HCT116 (cell line): ENCODE data around the gene FXYD2. TPM values are rescaled to one million over a fixed set of nuclear protein-coding genes. Genes with fewer than 3 reads are reported as not detected.

Experiments used
- ATAC-seq: fragments of 200-7000 bp; cut with Tn5 transposase; 2 replicates; pipeline ENCODE4 v1.9.1; 2020; ENCODE audit warnings: mild to moderate bottlenecking, moderate library complexity
- BruUV-seq: library from RNA; stranded (reverse); fragments of 400-500 nt; replicated peaks from 2 replicates; lab custom pipeline; 2021; lab: Mats Ljungman, UMichigan
- CTCF ChIA-PET: fragments of 300-600 bp; sonication (Branson Sonifier 250); formaldehyde crosslinking; loops from one replicate; lab custom pipeline; 2021; ENCODE audit warnings: antibody characterized with exemption; lab: Charles Lee
- POLR2A ChIA-PET: fragments of 300-600, 350-600 bp; sonication (Branson Sonifier 250); formaldehyde crosslinking; loops from one replicate; lab custom pipeline; 2021; ENCODE audit warnings: antibody characterized with exemption; lab: Charles Lee
- RAD21 ChIA-PET, 2 experiments: fragments of 300-600 bp; sonication (Branson Sonifier 250); formaldehyde crosslinking; loops; one replicate each; lab custom pipeline; 2023; ENCODE audit warnings: low total read pairs in 2 of 2; ENCODE audit not compliant: uncharacterized antibody in 2 of 2, unreplicated experiment in 2 of 2, low non-redundant PET in 1 of 2; lab: Charles Lee
- DNase-seq: peaks from one replicate; pipeline ENCODE4 v3.0.0-alpha.2; 2010; ENCODE audit warnings: low read depth, low spot score
- H2AFZ ChIP-seq: fragments of 200-600 bp; shearing (Covaris generic), sonication (generic); 2 replicates; pipeline ENCODE4 v1.6.1; 2017; ENCODE audit warnings: low read depth, mixed run types, mixed read lengths, antibody characterized with exemption, low read length; ENCODE audit not compliant: poor library complexity, severe bottlenecking
- H3K27ac ChIP-seq: 2 replicates; pipeline ENCODE4 v1.5.1; 2012; ENCODE audit warnings: low read depth, low read length
- H3K27me3 ChIP-seq: fragments of 200-600 bp; sonication (generic); 2 replicates; pipeline ENCODE4 v1.6.1; 2016; ENCODE audit warnings: mixed run types, low read length, mixed read lengths; ENCODE audit not compliant: insufficient read depth
- H3K36me3 ChIP-seq, 2 experiments: fragments of 200-500 bp in 1 of 2; fragments of 200-600 bp in 1 of 2; sonication (Bioruptor generic) in 1 of 2; sonication (generic) in 1 of 2; 2 replicates each; pipeline versions ENCODE4 v1.5.1 to v1.6.1; 2014 to 2016; ENCODE audit warnings: low read length in 2 of 2, inconsistent platforms in 1 of 2, mixed read lengths in 1 of 2, mixed run types in 1 of 2; ENCODE audit not compliant: insufficient read depth in 2 of 2, control insufficient read depth in 1 of 2
- H3K4me1 ChIP-seq, 2 experiments: fragments of 200-600 bp in 1 of 2; sonication (generic) in 1 of 2; 2 replicates each; pipeline versions ENCODE4 v1.5.1 to v1.6.1; 2012 to 2017; ENCODE audit warnings: low read length in 2 of 2, inconsistent platforms in 1 of 2, mild to moderate bottlenecking in 1 of 2, mixed read lengths in 1 of 2, mixed run types in 1 of 2, moderate library complexity in 1 of 2; ENCODE audit not compliant: insufficient read depth in 2 of 2, control insufficient read depth in 1 of 2
- H3K4me2 ChIP-seq: fragments of 200-600 bp; sonication (generic); 2 replicates; pipeline ENCODE4 v1.6.1; 2017; ENCODE audit warnings: mixed run types, low read length, mixed read lengths
- H3K4me3 ChIP-seq, 2 experiments: fragments of 200-600 bp in 1 of 2; sonication (generic) in 1 of 2; replicated peaks in 1 of 2; 2 replicates each; pipeline ENCODE4 v1.5.1; 2011 to 2016; ENCODE audit warnings: low read length in 2 of 2, control low read depth in 1 of 2, low read depth in 1 of 2, mild to moderate bottlenecking in 1 of 2, mixed read lengths in 1 of 2, mixed run types in 1 of 2
- H3K79me2 ChIP-seq: fragments of 200-600 bp; sonication (generic); 2 replicates; pipeline ENCODE4 v1.6.1; 2017; ENCODE audit warnings: mild to moderate bottlenecking, mixed run types, low read length, moderate library complexity, mixed read lengths; ENCODE audit not compliant: insufficient read depth
- H3K9ac ChIP-seq: fragments of 200-600 bp; sonication (generic); 2 replicates; pipeline ENCODE4 v1.6.1; 2016; ENCODE audit warnings: low read length, mixed read lengths
- H3K9me2 ChIP-seq: fragments of 200-600 bp; sonication (generic), shearing (Covaris generic); 2 replicates; pipeline ENCODE4 v1.6.1; 2017; ENCODE audit warnings: mixed run types, mild to moderate bottlenecking, moderate library complexity; ENCODE audit not compliant: insufficient read depth
- H3K9me3 ChIP-seq, 2 experiments: fragments of 200-500 bp in 1 of 2; fragments of 200-600 bp in 1 of 2; sonication (Bioruptor generic) in 1 of 2; sonication (generic) in 1 of 2; 2 replicates each; pipeline ENCODE4 v1.6.1; 2014 to 2017; ENCODE audit warnings: low read length in 2 of 2, mixed read lengths in 2 of 2, inconsistent platforms in 1 of 2, low read depth in 1 of 2, mild to moderate bottlenecking in 1 of 2, mixed run types in 1 of 2, moderate library complexity in 1 of 2; ENCODE audit not compliant: control insufficient read depth in 1 of 2, insufficient read depth in 1 of 2
- H4K20me1 ChIP-seq: fragments of 200-600 bp; sonication (generic), shearing (Covaris generic); 2 replicates; pipeline ENCODE4 v1.6.1; 2017; ENCODE audit warnings: mixed run types, mild to moderate bottlenecking, moderate library complexity; ENCODE audit not compliant: insufficient read depth
- CBX3 ChIP-seq: IDR thresholded peaks from 2 replicates; pipeline ENCODE4 v1.6.1; 2012; ENCODE audit warnings: low read depth
- POLR2AphosphoS5 ChIP-seq: IDR thresholded peaks from 2 replicates; pipeline ENCODE4 v1.6.1; 2011; ENCODE audit warnings: mild to moderate bottlenecking, low read depth, low read length, moderate library complexity
- REST ChIP-seq: IDR thresholded peaks from 2 replicates; pipeline ENCODE4 v1.6.1; 2012; ENCODE audit warnings: low read depth
- SIN3A ChIP-seq: IDR thresholded peaks from 2 replicates; pipeline ENCODE4 v1.6.1; 2012; ENCODE audit warnings: low read depth
- SRF ChIP-seq: IDR thresholded peaks from 2 replicates; pipeline ENCODE4 v1.6.1; 2012; ENCODE audit warnings: low read depth
- intact Hi-C: fragments of 100-400 bp; cut with micrococcal nuclease; formaldehyde crosslinking; loops from 2 replicates; pipeline ENCODE4 v1.10.0; 2022
- total RNA-seq: library from RNA; stranded (reverse); gene quantifications from one replicate; pipeline ENCODE4 v1.2.1, GENCODE V29; 2021; ENCODE audit not compliant: unreplicated experiment

FXYD2 gene
- total RNA-seq, 1 experiment from 2014 or later = 0.52 TPM

DNA sequence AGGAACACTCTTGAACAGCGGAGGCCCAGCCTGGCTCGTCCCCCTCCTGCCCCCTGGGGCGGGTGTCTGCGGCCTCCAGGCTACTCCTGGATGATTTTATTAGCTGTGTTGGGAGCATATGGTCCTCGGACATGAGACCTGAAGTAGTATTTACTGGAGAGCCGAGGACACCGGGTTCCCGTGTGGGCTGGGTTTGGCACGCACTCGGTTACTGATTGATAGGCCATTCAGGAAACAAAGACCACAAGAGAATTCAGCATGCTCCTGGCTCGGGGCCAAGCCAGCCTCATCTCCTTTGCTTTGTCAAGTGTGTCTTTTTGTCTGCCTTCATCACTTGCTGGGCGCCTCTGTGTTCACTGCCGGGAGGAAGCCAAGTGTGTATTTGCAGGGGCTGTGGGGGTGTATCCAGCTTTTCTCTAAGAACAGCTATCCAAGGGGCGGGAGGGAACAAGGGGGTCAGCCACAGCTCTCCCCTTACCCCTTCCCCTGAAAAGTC, 9.7 kb downstream of the FXYD2 start:
- H3K4me2 ChIP-seq = no peak overlapping the region
- no peak for ATAC-seq

More for the DNA sequence above, 9.7 kb downstream of the FXYD2 start:
- BruUV-seq = no TSS peak
- no peaks in the 10 kb centered on the region for H3K27me3 ChIP-seq
- ChIA-PET CTCF (interaction anchor here (3.8 to 5.4 kb wide), 2 partner anchors 239 to 387 kb away, joined by 25 to 87 read pairs; no protein-coding TSS in a partner anchor), RAD21 (no interaction called here), POLR2A (no interaction called here)
- intact Hi-C loops = no loop called here
- no peak overlapping the region for H3K4me3 ChIP-seq
- TF ChIP-seq SIN3A (no peak), CBX3 (no peak), POLR2AphosphoS5 (no peak), SRF (no peak), REST (no peak)
- H3K9me3 ChIP-seq = no peaks in the 10 kb centered on the region
- no peak overlapping the region for H2AFZ ChIP-seq
- H3K9ac ChIP-seq = no peak overlapping the region
- no peaks in the 10 kb centered on the region for H4K20me1 ChIP-seq
- no peak for DNase-seq
- H3K36me3 ChIP-seq = no peaks in the 10 kb centered on the region
- no peaks in the 10 kb centered on the region for H3K79me2 ChIP-seq
- H3K27ac ChIP-seq = no peak overlapping the region
- no peaks in the 10 kb centered on the region for H3K9me2 ChIP-seq
- peaks cover 15 to 56% of the 10 kb centered on the region in 2 experiments for H3K4me1 ChIP-seq
